ENCODE data around the gene DGKG.

DNA sequence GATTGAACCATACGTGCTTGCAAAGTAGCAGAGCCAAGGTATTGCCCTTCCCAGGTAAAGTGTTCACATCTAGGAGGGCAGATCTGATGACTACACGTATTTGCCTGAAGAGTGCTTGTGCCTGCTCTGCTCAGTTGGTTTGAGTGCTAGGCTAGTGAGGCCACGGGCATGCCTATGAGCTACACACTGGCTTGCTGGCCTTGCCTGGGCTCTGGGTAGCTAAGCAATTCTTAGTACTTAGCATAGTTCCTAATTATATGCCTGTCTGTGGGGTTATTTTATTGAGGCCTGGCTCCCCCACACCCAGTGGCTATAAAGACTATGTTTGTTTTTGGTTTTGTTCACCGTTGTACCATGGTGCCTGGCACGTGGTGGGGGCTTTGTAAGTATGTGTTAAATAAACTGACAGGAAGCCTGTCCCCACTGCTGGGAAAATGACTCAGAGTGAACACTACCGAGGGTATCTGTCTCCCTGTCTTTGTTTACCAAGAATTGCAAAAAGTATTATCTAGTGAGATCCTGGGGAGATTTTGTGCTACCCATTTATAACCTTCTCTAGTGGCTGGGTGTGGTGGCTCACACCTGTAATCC is 181.0 kb downstream of the DGKG start:
- no peak for TF ChIP-seq CTCF (IDR thresholded peaks at IDR 0.05)
- no peak for TF ChIP-seq EZH2 (IDR thresholded peaks at IDR 0.05; ENCODE audit: borderline replicate concordance, insufficient read depth, low read depth, low read length, poor library complexity, severe bottlenecking)

Data from B cell (primary cell).